HG02623 (cell line): ENCODE results near the gene QTRT2.

Experiments used
- ATAC-seq: cut with Tn5 transposase; IDR thresholded peaks from one replicate; pipeline ENCODE4 v1.9.1; 2021; ENCODE audit warnings: moderate library complexity; ENCODE audit not compliant: unreplicated experiment

The QTRT2 gene

GRCh38 chr3:114056130-114057010, at the start of gene QTRT2, which contains the start of gene CCDC191:
TSS of gene QTRT2 (plus strand) at chr3:114056737. CDS start at chr3:114065258, 8,521 bp downstream.
TSS of gene CCDC191 (minus strand) at chr3:114056526. CDS start at chr3:114056466, 60 bp downstream.
- ATAC-seq, result peak; percentile 98

GRCh38 chr3:114011059-114011797, 45.3 kb upstream of the QTRT2 start:
- ATAC-seq, result peak; percentile 65

GRCh38 chr3:114014211-114014610, 42.3 kb upstream of the QTRT2 start:
- no peak for ATAC-seq

GRCh38 chr3:114019486-114019885, 37.1 kb upstream of the QTRT2 start:
- ATAC-seq, result no peak

GRCh38 chr3:114020907-114021306, 35.6 kb upstream of the QTRT2 start:
- no peak for ATAC-seq

- ATAC-seq, result no peak
These were observed 34.3 kb upstream of the QTRT2 start for GRCh38 chr3:114022145-114022802.

GRCh38 chr3:114025451-114025850, 31.1 kb upstream of the QTRT2 start:
- ATAC-seq, result no peak

- no peak for ATAC-seq
These were observed 30.2 kb upstream of the QTRT2 start for GRCh38 chr3:114026331-114026730.

- no peak for ATAC-seq
These were observed 22.8 kb upstream of the QTRT2 start for GRCh38 chr3:114033721-114034120.

- ATAC-seq, result no peak
These were observed 22.3 kb upstream of the QTRT2 start for GRCh38 chr3:114034211-114034610.

- ATAC-seq, result no peak
These were observed 21.6 kb upstream of the QTRT2 start for GRCh38 chr3:114034787-114035545.

GRCh38 chr3:114035896-114036295, 20.6 kb upstream of the QTRT2 start:
- ATAC-seq, result no peak

GRCh38 chr3:114043205-114043604, 13.3 kb upstream of the QTRT2 start:
- no peak for ATAC-seq

GRCh38 chr3:114052216-114052615, 4.3 kb upstream of the QTRT2 start:
- no peak for ATAC-seq

- ATAC-seq, result no peak
These were observed 442 bp downstream of the QTRT2 start for GRCh38 chr3:114057011-114057347.

GRCh38 chr3:114058646-114059045, 2.1 kb downstream of the QTRT2 start:
- no peak for ATAC-seq

- ATAC-seq, result no peak
These were observed 4.5 kb downstream of the QTRT2 start for GRCh38 chr3:114060906-114061655.

GRCh38 chr3:114067804-114068203, 11.3 kb downstream of the QTRT2 start:
- ATAC-seq, result no peak

- ATAC-seq, result no peak
These were observed 11.8 kb downstream of the QTRT2 start for GRCh38 chr3:114068336-114068735.

GRCh38 chr3:114071786-114072185, 15.2 kb downstream of the QTRT2 start:
- no peak for ATAC-seq
